AG09309 (cell line): Measurements from ENCODE around the gene FNDC3B.

Experiments
- DNase-seq: peaks from one replicate; pipeline ENCODE4 v3.0.0-alpha.2; 2010; ENCODE audit warnings: low read depth
- H3K4me3 ChIP-seq: 2 replicates; pipeline ENCODE4 v1.5.1; 2011; ENCODE audit warnings: mild to moderate bottlenecking, low read depth, low read length, moderate library complexity; ENCODE audit not compliant: control insufficient read depth
- CTCF ChIP-seq: IDR thresholded peaks from 2 replicates; pipeline ENCODE4 v1.5.1; 2011; ENCODE audit warnings: mild to moderate bottlenecking, low read depth, low read length, inconsistent platforms; ENCODE audit not compliant: insufficient read depth, control insufficient read depth; ENCODE audit errors: missing control alignments

FNDC3B gene

GRCh38 chr3:172373912-172374311 is 334.5 kb downstream of the FNDC3B start:
- no peak for DNase-seq
- TF ChIP-seq CTCF: no peak
- no peak overlapping the region for H3K4me3 ChIP-seq

GRCh38 chr3:172375206-172375850 is 335.9 kb downstream of the FNDC3B start:
- no peak overlapping the region for H3K4me3 ChIP-seq
- no peak for DNase-seq
- no peak for TF ChIP-seq CTCF

- no peak for TF ChIP-seq CTCF
- no peak for DNase-seq
Measured at GRCh38 chr3:172376402-172376801, 337.0 kb downstream of the FNDC3B start.

GRCh38 chr3:172376881-172377280 is 337.5 kb downstream of the FNDC3B start:
- DNase-seq: no peak
- no peak for TF ChIP-seq CTCF
- H3K4me3 ChIP-seq: no peak overlapping the region

More at GRCh38 chr3:172376402-172376801, 337.0 kb downstream of the FNDC3B start:
- no peak overlapping the region for H3K4me3 ChIP-seq

GRCh38 chr3:172378439-172378838 is 339.1 kb downstream of the FNDC3B start:
- no peak overlapping the region for H3K4me3 ChIP-seq
- no peak for DNase-seq
- TF ChIP-seq CTCF: no peak

GRCh38 chr3:172379372-172379771 is 340.0 kb downstream of the FNDC3B start:
- no peak for DNase-seq
- no peak for TF ChIP-seq CTCF
- no peak overlapping the region for H3K4me3 ChIP-seq
